ENCODE measurements around the gene KRT8.

Gene KRT8

DNA sequence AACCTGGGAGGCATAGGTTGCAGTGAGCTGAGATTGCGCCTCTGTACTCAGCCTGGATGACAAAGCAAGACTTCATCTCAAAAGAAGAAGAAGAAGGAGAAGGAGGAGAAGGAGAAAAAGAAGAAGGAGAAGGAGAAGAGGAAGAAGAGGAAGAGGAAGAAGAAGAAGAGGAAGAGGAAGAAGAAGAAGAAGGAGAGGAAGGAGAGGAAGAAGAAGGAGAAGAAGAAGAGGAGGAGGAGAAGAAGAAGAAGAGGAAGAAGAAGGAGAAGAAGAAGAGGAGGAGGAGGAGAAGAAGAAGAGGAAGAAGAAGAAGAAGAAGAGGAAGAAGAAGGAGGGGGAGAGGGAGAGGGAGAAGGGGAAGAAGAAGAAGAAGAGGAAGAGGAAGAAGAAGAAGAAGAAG, 12.9 kb upstream of the KRT8 start:
- no peak overlapping the region for H3K4me3 ChIP-seq (ENCODE audit: low read length)
- no peak overlapping the region for H2AFZ ChIP-seq (ENCODE audit: low read depth, low read length)
- H3K4me1 ChIP-seq (ENCODE audit: insufficient read depth, low read length) = no peaks in the 10 kb centered on the region
- no peaks in the 10 kb centered on the region for H3K9me3 ChIP-seq (ENCODE audit: low read length)
- no peaks in the 10 kb centered on the region for H3K27me3 ChIP-seq (ENCODE audit: insufficient read depth, low read length)
- H3K36me3 ChIP-seq (ENCODE audit: insufficient read depth, low read length) = no peaks in the 10 kb centered on the region

- no peaks in the 10 kb centered on the region for H3K27me3 ChIP-seq (ENCODE audit: insufficient read depth, low read length)
- no peak overlapping the region for H2AFZ ChIP-seq (ENCODE audit: low read depth, low read length)
- H3K36me3 ChIP-seq (ENCODE audit: insufficient read depth, low read length) = no peaks in the 10 kb centered on the region
- no peak overlapping the region for H3K4me3 ChIP-seq (ENCODE audit: low read length)
- no peaks in the 10 kb centered on the region for H3K9me3 ChIP-seq (ENCODE audit: low read length)
- H3K4me1 ChIP-seq (ENCODE audit: insufficient read depth, low read length) = no peaks in the 10 kb centered on the region
Measured at GRCh38 chr12:52916216-52916615, 11.3 kb upstream of the KRT8 start.

GRCh38 chr12:52915637-52916036, 10.8 kb upstream of the KRT8 start:
- H2AFZ ChIP-seq (ENCODE audit: low read depth, low read length) = no peak overlapping the region
- no peaks in the 10 kb centered on the region for H3K9me3 ChIP-seq (ENCODE audit: low read length)
- no peaks in the 10 kb centered on the region for H3K27me3 ChIP-seq (ENCODE audit: insufficient read depth, low read length)
- no peaks in the 10 kb centered on the region for H3K4me1 ChIP-seq (ENCODE audit: insufficient read depth, low read length)
- no peaks in the 10 kb centered on the region for H3K36me3 ChIP-seq (ENCODE audit: insufficient read depth, low read length)
- H3K4me3 ChIP-seq (ENCODE audit: low read length) = no peak overlapping the region

GRCh38 chr12:52914576-52915121, 9.8 kb upstream of the KRT8 start:
- H3K4me3 ChIP-seq (ENCODE audit: low read length) = no peak overlapping the region
- H3K36me3 ChIP-seq (ENCODE audit: insufficient read depth, low read length) = no peaks in the 10 kb centered on the region
- no peaks in the 10 kb centered on the region for H3K27me3 ChIP-seq (ENCODE audit: insufficient read depth, low read length)
- H3K4me1 ChIP-seq (ENCODE audit: insufficient read depth, low read length) = no peaks in the 10 kb centered on the region
- no peak overlapping the region for H2AFZ ChIP-seq (ENCODE audit: low read depth, low read length)
- no peaks in the 10 kb centered on the region for H3K9me3 ChIP-seq (ENCODE audit: low read length)

GRCh38 chr12:52913431-52913821, 8.6 kb upstream of the KRT8 start:
- Histone ChIP-seq H3K36me3 (ENCODE audit: insufficient read depth, low read length) (no peaks in the 10 kb centered on the region), H3K4me3 (ENCODE audit: low read length) (no peak overlapping the region)

GRCh38 chr12:52912711-52913430, 8.0 kb upstream of the KRT8 start:
- Histone ChIP-seq H3K36me3 (ENCODE audit: insufficient read depth, low read length) (no peaks in the 10 kb centered on the region), H3K27me3 (ENCODE audit: insufficient read depth, low read length) (no peaks in the 10 kb centered on the region), H2AFZ (ENCODE audit: low read depth, low read length) (no peak overlapping the region), H3K4me1 (ENCODE audit: insufficient read depth, low read length) (no peaks in the 10 kb centered on the region), H3K4me3 (ENCODE audit: low read length) (no peak overlapping the region), H3K9me3 (ENCODE audit: low read length) (no peaks in the 10 kb centered on the region)

More at GRCh38 chr12:52913431-52913821, 8.6 kb upstream of the KRT8 start:
- H3K27me3 ChIP-seq (ENCODE audit: insufficient read depth, low read length) = no peaks in the 10 kb centered on the region
- no peaks in the 10 kb centered on the region for H3K4me1 ChIP-seq (ENCODE audit: insufficient read depth, low read length)
- H3K9me3 ChIP-seq (ENCODE audit: low read length) = no peaks in the 10 kb centered on the region
- H2AFZ ChIP-seq (ENCODE audit: low read depth, low read length) = no peak overlapping the region

DNA sequence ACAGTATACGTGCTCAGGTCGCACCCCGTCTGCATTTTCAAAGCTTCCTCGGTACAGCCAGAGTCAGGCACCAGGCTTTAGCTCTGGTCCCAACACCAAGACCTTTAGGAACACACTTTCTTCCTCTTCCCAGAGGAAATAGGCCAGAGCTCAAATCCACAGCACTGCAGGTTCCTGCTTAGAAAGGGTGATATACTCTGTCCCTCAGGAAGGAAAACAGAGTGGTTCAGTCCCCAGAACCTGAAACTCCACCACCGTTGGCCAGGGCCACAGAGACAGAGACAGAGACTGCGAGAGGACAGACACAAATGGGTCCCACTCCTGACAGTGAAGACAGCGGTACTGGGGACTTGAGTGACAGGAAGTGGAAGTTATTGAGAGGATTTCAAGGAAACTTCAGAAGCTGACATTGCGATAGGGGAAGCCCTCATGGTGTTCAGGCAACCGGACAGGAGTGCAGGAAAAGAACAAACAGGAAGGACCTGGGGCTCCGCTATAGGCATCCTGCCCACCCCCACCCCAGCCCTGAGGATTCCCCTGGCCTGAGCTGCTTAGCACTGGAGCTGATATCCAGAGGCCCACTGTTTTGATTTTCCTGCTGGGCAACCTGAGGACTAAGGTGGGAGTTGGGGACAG, 5.5 kb upstream of the KRT8 start:
- Histone ChIP-seq H3K9me3 (ENCODE audit: low read length) (no peaks in the 10 kb centered on the region), H3K27me3 (ENCODE audit: insufficient read depth, low read length) (peaks cover 7% of the 10 kb centered on the region), H3K4me1 (ENCODE audit: insufficient read depth, low read length) (no peaks in the 10 kb centered on the region), H3K36me3 (ENCODE audit: insufficient read depth, low read length) (no peaks in the 10 kb centered on the region), H2AFZ (ENCODE audit: low read depth, low read length) (no peak overlapping the region), H3K4me3 (ENCODE audit: low read length) (no peak overlapping the region)

- Histone ChIP-seq H3K9me3 (ENCODE audit: low read length) (no peaks in the 10 kb centered on the region), H3K36me3 (ENCODE audit: insufficient read depth, low read length) (no peaks in the 10 kb centered on the region), H3K4me1 (ENCODE audit: insufficient read depth, low read length) (no peaks in the 10 kb centered on the region), H2AFZ (ENCODE audit: low read depth, low read length) (no peak overlapping the region), H3K4me3 (ENCODE audit: low read length) (no peak overlapping the region), H3K27me3 (ENCODE audit: insufficient read depth, low read length) (peaks cover 7% of the 10 kb centered on the region)
Measured at GRCh38 chr12:52909796-52910195, 4.9 kb upstream of the KRT8 start.

GRCh38 chr12:52909331-52909730, 4.5 kb upstream of the KRT8 start:
- Histone ChIP-seq H3K4me1 (ENCODE audit: insufficient read depth, low read length) (no peaks in the 10 kb centered on the region), H2AFZ (ENCODE audit: low read depth, low read length) (no peak overlapping the region)

DNA sequence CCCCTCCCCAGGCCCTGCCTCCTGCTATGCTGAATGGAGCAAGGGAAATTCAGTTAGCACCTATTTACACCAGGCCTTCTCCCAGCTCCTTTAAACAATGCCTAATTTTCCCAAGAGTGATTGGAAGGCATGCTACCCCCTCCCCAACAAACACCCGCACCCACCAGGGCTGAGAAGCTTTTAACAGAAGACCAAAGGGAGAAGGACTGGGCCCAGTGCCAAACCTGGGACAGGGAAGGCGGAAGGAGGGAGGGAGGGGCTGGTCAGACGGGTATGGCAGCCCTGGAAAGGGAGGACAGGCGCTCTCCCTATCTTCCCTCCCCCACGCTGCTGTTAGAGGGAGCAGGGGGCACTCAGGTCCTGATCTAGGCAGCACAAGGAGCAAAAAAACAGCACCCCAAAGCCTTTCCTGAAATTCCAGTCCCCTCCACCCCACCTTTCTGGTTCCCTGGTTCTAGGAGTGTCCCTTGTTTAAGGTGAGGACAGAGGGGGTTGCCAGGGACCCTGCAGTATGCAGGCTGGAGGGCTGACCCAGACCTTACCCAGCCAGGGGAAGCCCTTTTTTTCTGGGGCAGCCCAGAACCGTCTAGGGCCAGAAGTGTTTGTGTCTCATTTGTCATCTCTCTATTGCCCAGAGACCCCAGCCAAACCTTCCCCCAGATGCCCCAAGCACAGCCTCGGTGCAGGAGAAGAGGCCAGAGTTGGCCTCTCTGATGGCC, 2.4 kb upstream of the KRT8 start:
- Histone ChIP-seq H2AFZ (ENCODE audit: low read depth, low read length) (no peak overlapping the region), H3K36me3 (ENCODE audit: insufficient read depth, low read length) (no peaks in the 10 kb centered on the region), H3K9me3 (ENCODE audit: low read length) (no peaks in the 10 kb centered on the region), H3K4me3 (ENCODE audit: low read length) (no peak overlapping the region), H3K27me3 (ENCODE audit: insufficient read depth, low read length) (peaks cover 7% of the 10 kb centered on the region), H3K4me1 (ENCODE audit: insufficient read depth, low read length) (no peaks in the 10 kb centered on the region)

More at GRCh38 chr12:52909331-52909730, 4.5 kb upstream of the KRT8 start:
- Histone ChIP-seq H3K36me3 (ENCODE audit: insufficient read depth, low read length) (no peaks in the 10 kb centered on the region), H3K27me3 (ENCODE audit: insufficient read depth, low read length) (peaks cover 7% of the 10 kb centered on the region), H3K9me3 (ENCODE audit: low read length) (no peaks in the 10 kb centered on the region), H3K4me3 (ENCODE audit: low read length) (no peak overlapping the region)

DNA sequence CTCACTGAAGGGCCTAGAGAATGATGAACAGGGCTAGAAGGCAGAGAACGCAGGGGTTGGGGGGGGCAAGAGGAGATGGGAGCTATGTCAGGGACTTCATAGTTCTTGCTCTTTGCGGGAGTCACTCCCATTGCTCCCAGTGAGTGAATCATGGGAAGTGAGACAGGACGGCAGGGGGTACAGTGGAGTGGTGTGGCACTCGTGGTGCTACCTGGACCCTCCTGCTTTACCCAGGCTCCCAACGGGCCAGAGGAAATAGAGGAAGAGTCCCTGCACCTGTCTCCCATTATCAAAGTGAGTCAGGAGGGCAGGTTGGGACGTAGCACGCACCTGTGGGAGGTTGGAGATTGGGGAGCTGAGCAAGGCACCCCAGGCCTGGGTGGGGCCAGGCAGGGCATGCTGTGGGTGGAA, 1.3 kb upstream of the KRT8 start:
- H3K4me1 ChIP-seq (ENCODE audit: insufficient read depth, low read length) = no peaks in the 10 kb centered on the region
- H3K4me3 ChIP-seq (ENCODE audit: low read length) = no peak overlapping the region

GRCh38 chr12:52903855-52904508, 894 bp downstream of the KRT8 start:
- Histone ChIP-seq H2AFZ (ENCODE audit: low read depth, low read length) (no peak overlapping the region), H3K36me3 (ENCODE audit: insufficient read depth, low read length) (no peaks in the 10 kb centered on the region), H3K9me3 (ENCODE audit: low read length) (no peaks in the 10 kb centered on the region), H3K4me3 (ENCODE audit: low read length) (no peak overlapping the region), H3K27me3 (ENCODE audit: insufficient read depth, low read length) (peaks cover 7% of the 10 kb centered on the region), H3K4me1 (ENCODE audit: insufficient read depth, low read length) (no peaks in the 10 kb centered on the region)

More for the DNA sequence above, 1.3 kb upstream of the KRT8 start:
- Histone ChIP-seq H3K36me3 (ENCODE audit: insufficient read depth, low read length) (no peaks in the 10 kb centered on the region), H3K9me3 (ENCODE audit: low read length) (no peaks in the 10 kb centered on the region), H2AFZ (ENCODE audit: low read depth, low read length) (no peak overlapping the region), H3K27me3 (ENCODE audit: insufficient read depth, low read length) (peaks cover 7% of the 10 kb centered on the region)
